ENCODE data around the gene NAA38.

Gene NAA38

DNA sequence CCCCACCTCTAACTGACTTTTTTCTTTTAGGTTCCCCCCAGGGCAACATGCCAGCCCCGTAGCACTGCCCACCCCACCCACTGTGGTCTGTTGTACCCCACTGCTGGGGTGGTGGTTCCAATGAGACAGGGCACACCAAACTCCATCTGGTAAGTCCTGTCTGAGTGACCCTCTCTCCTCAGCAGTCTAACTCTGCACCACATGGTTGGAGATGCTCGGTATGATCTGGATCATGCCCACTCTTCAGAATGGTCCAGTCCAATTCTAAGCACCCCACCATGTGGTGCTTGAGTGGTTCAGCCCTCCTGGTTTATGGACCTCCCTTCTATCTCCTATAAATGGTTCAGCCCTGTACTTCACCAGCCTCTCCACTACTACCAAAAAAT, 17.5 kb downstream of the NAA38 start:
- Histone ChIP-seq H3K23ac (ENCODE audit: low read length in 2 of 2) (no peak overlapping the region), H2BK5ac (ENCODE audit: low read depth, low read length, poor library complexity, severe bottlenecking) (no peak overlapping the region), H3K9me3 (ENCODE audit: control insufficient read depth, low read length) (no peaks in the 10 kb centered on the region), H3K18ac (ENCODE audit: low read depth in 1 of 2, low read length in 2 of 2) (no peak overlapping the region), H2AK5ac (ENCODE audit: low read length, severe bottlenecking) (no peak overlapping the region), H3K27ac (ENCODE audit: low read length, poor library complexity, severe bottlenecking) (no peak overlapping the region), H4K8ac (ENCODE audit: low read length) (no peak overlapping the region), H3K27me3 (ENCODE audit: control insufficient read depth in 1 of 2, insufficient read depth in 1 of 2, low read length in 2 of 2) (no peaks in the 10 kb centered on the region), H3K36me3 (ENCODE audit: control insufficient read depth in 1 of 2, insufficient read depth in 2 of 2, low read depth in 1 of 2, low read length in 2 of 2) (peaks cover 4 to 12% of the 10 kb centered on the region in 2 experiments), H4K91ac (ENCODE audit: low read length) (peak overlapping the region; percentile 32), H3K4me1 (ENCODE audit: control insufficient read depth, insufficient read depth, low read depth, low read length) (peaks cover 27% of the 10 kb centered on the region), H3K4ac (ENCODE audit: low read depth in 1 of 2, low read length in 2 of 2) (peak overlapping the region in 1 of 2 experiments; percentile 13), H3K79me1 (replicated peaks; ENCODE audit: low read length, poor library complexity, severe bottlenecking) (peaks cover 12% of the 10 kb centered on the region), H3K14ac (ENCODE audit: low read length in 2 of 2) (no peak overlapping the region), H2BK12ac (ENCODE audit: low read length in 2 of 2) (no peak overlapping the region), H2AFZ (ENCODE audit: low read depth, low read length) (no peak overlapping the region), H2BK15ac (ENCODE audit: low read depth, poor library complexity, severe bottlenecking) (no peak overlapping the region), H2BK120ac (ENCODE audit: low read depth, low read length) (no peak overlapping the region), H3K4me2 (ENCODE audit: low read length, poor library complexity, severe bottlenecking) (no peak overlapping the region), H3K4me3 (ENCODE audit: insufficient read depth in 1 of 2, low read depth in 1 of 2, low read length in 2 of 2) (no peak overlapping the region), H3K9ac (ENCODE audit: low read length) (peak overlapping the region; percentile 98)
- peak; percentile 63 for DNase-seq
- WGBS: 77% methylated on average over 2 of the region's 2 CpGs

DNA sequence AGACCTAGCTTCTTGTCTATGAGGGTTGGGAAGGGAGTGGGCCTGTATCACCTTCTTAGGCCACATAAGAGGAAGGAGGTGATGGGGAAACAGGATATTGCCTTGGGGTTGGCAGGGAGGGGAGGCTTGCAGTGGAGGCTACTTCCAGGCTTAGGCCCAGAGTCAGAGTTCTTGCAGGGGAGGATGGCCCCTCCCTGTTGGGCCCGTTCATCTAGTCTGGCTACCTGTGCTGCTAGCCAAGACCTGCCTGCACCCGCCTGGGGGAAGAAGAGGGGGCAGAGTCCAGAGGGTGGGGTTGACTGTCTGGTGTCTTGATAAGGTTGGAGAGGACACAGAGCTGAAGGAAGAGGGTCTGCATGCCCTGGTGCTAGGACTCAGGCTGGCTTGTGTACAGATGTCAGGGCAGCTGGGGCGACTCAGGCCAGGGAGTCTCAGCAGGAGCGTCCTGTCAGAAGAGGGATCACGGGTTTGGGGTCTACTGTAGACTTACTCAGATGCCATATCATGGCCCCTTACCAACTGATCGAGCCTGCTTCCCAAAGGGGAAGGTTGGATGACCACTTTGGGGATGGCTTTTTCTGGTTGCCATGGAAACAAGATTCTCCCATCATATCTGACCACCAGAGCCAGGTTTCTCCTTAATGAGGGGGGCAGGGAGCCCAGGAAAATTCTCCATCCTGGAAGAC, 18.0 kb downstream of the NAA38 start:
- H2BK120ac ChIP-seq (ENCODE audit: low read depth, low read length): no peak overlapping the region
- no peaks in the 10 kb centered on the region for H3K9me3 ChIP-seq (ENCODE audit: control insufficient read depth, low read length)
- H3K27ac ChIP-seq (ENCODE audit: low read length, poor library complexity, severe bottlenecking): no peak overlapping the region
- no peak overlapping the region for H2AFZ ChIP-seq (ENCODE audit: low read depth, low read length)
- H3K79me1 ChIP-seq (replicated peaks; ENCODE audit: low read length, poor library complexity, severe bottlenecking): peaks cover 12% of the 10 kb centered on the region
- H3K9ac ChIP-seq (ENCODE audit: low read length): peak overlapping the region; percentile 71
- H3K36me3 ChIP-seq (ENCODE audit: control insufficient read depth in 1 of 2, insufficient read depth in 2 of 2, low read depth in 1 of 2, low read length in 2 of 2): peaks cover 3 to 12% of the 10 kb centered on the region in 2 experiments
- 67% methylated on average over 5 of the region's 6 CpGs for WGBS
- no peak overlapping the region for H3K23ac ChIP-seq (ENCODE audit: low read length in 2 of 2)
- H4K91ac ChIP-seq (ENCODE audit: low read length): peak overlapping the region; percentile 44
- peak overlapping the region in 1 of 2 experiments; percentile 67 for H3K4me3 ChIP-seq (ENCODE audit: insufficient read depth in 1 of 2, low read depth in 1 of 2, low read length in 2 of 2)
- no peak overlapping the region for H2BK5ac ChIP-seq (ENCODE audit: low read depth, low read length, poor library complexity, severe bottlenecking)
- H3K4ac ChIP-seq (ENCODE audit: low read depth in 1 of 2, low read length in 2 of 2): peak overlapping the region in 1 of 2 experiments; percentile 89
- H3K18ac ChIP-seq (ENCODE audit: low read depth in 1 of 2, low read length in 2 of 2): peak overlapping the region; percentile 23 to 93
- H4K8ac ChIP-seq (ENCODE audit: low read length): peak overlapping the region; percentile 3
- peak; percentile 36 for DNase-seq
- H2BK12ac ChIP-seq (ENCODE audit: low read length in 2 of 2): peak overlapping the region; percentile 14 to 87
- no peak overlapping the region for H3K4me2 ChIP-seq (ENCODE audit: low read length, poor library complexity, severe bottlenecking)
- no peak overlapping the region for H2BK15ac ChIP-seq (ENCODE audit: low read depth, poor library complexity, severe bottlenecking)
- H3K27me3 ChIP-seq (ENCODE audit: control insufficient read depth in 1 of 2, insufficient read depth in 1 of 2, low read length in 2 of 2): no peaks in the 10 kb centered on the region
- H3K14ac ChIP-seq (ENCODE audit: low read length in 2 of 2): peak overlapping the region in 1 of 2 experiments; percentile 30
- H2AK5ac ChIP-seq (ENCODE audit: low read length, severe bottlenecking): no peak overlapping the region
- H3K4me1 ChIP-seq (ENCODE audit: control insufficient read depth, insufficient read depth, low read depth, low read length): peaks cover 31% of the 10 kb centered on the region

DNA sequence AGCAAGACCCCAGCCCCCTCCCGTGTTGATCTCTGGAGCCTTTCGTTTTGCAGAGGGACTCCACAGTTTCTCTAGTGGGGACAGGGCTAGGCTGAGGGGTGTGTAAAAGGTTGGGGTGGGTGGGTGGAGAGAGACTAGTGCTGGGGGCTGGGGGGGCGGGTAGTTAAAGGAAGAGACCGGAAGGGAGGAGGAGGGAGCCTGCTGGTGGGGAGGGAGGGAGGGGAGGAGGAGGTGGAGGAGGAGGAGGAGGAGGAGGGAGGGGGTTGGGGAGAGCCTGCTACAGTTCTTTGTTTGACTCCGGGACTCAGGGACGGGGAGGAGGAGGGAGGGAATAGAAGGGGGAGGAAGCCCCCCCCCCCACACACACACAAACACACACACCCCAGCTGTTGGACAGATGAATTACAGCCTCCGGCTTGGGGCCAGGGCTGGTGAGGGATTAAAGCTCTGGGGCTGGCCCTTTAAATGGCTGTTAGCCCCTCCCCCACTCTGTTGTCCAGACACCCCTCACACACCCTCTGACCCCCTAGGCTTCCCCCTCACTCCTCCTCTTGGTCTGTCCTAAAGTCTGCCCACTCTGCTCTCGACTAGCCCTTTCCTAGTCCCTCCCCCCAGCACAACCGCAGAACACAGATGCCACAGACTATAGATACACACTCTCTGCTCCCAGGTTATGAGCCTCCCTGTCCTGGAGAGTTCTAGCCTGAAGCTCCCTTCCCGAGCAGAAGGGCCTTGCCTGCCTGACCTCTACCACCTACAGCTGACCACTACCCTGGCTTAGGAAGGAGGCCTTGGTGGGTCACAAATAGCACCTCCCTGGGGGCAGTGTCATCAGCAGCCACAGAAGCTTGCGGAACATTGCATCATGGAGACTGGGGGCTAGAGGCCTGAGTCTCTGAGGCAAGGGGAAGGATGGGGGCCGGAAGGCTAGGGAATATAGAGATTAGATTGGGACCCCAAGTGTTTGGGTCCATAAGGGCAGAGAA, 19.0 kb downstream of the NAA38 start:
- Histone ChIP-seq H2AFZ (ENCODE audit: low read depth, low read length) (no peak overlapping the region), H2BK12ac (ENCODE audit: low read length in 2 of 2) (peak overlapping the region in 1 of 2 experiments; percentile 87), H3K4me3 (ENCODE audit: insufficient read depth in 1 of 2, low read depth in 1 of 2, low read length in 2 of 2) (peak overlapping the region; percentile 24 to 97), H2BK5ac (ENCODE audit: low read depth, low read length, poor library complexity, severe bottlenecking) (no peak overlapping the region), H3K14ac (ENCODE audit: low read length in 2 of 2) (peak overlapping the region in 1 of 2 experiments; percentile 83), H3K27me3 (ENCODE audit: control insufficient read depth in 1 of 2, insufficient read depth in 1 of 2, low read length in 2 of 2) (no peaks in the 10 kb centered on the region), H3K4ac (ENCODE audit: low read depth in 1 of 2, low read length in 2 of 2) (peak overlapping the region; percentile 16 to 89), H4K8ac (ENCODE audit: low read length) (no peak overlapping the region), H3K4me2 (ENCODE audit: low read length, poor library complexity, severe bottlenecking) (peak overlapping the region; percentile 57), H3K36me3 (ENCODE audit: control insufficient read depth in 1 of 2, insufficient read depth in 2 of 2, low read depth in 1 of 2, low read length in 2 of 2) (peaks cover 3 to 12% of the 10 kb centered on the region in 2 experiments), H2BK15ac (ENCODE audit: low read depth, poor library complexity, severe bottlenecking) (no peak overlapping the region), H3K4me1 (ENCODE audit: control insufficient read depth, insufficient read depth, low read depth, low read length) (peaks cover 36% of the 10 kb centered on the region), H3K18ac (ENCODE audit: low read depth in 1 of 2, low read length in 2 of 2) (peak overlapping the region; percentile 15 to 93), H3K27ac (ENCODE audit: low read length, poor library complexity, severe bottlenecking) (peak overlapping the region; percentile 56), H2BK120ac (ENCODE audit: low read depth, low read length) (peak overlapping the region; percentile 57), H4K91ac (ENCODE audit: low read length) (no peak overlapping the region), H3K9ac (ENCODE audit: low read length) (peak overlapping the region; percentile 98), H3K9me3 (ENCODE audit: control insufficient read depth, low read length) (no peaks in the 10 kb centered on the region), H3K23ac (ENCODE audit: low read length in 2 of 2) (peak overlapping the region in 1 of 2 experiments; percentile 18), H3K79me1 (replicated peaks; ENCODE audit: low read length, poor library complexity, severe bottlenecking) (peaks cover 12% of the 10 kb centered on the region), H2AK5ac (ENCODE audit: low read length, severe bottlenecking) (no peak overlapping the region)
- DNase-seq: peak; percentile 90
- 19% methylated on average over 8 of the region's 12 CpGs for WGBS
